H1 (cell line): ENCODE data around the gene HS6ST1. TPM values are rescaled to one million over a fixed set of nuclear protein-coding genes. Genes with fewer than 3 reads are reported as not detected.

ENCODE experiments used
- ATF3 ChIP-seq: IDR thresholded peaks from 2 replicates; pipeline ENCODE4 v1.6.1; 2011; ENCODE audit warnings: low read depth, mild to moderate bottlenecking, low read length; ENCODE audit not compliant: insufficient read depth
- CTBP2 ChIP-seq: IDR thresholded peaks from 2 replicates; pipeline ENCODE4 v1.7.0; 2011; ENCODE audit warnings: borderline replicate concordance, mild to moderate bottlenecking, moderate library complexity, mixed read lengths, low read length; ENCODE audit not compliant: insufficient read depth, insufficient read length
- GTF2F1 ChIP-seq: IDR thresholded peaks from 2 replicates; pipeline ENCODE4 v1.6.1; 2012; ENCODE audit warnings: low read depth, low read length, improper control_type of control experiment, borderline replicate concordance
- KDM4A ChIP-seq: IDR thresholded peaks from one replicate; pipeline ENCODE4 v1.7.1; 2012; ENCODE audit warnings: low read depth, mild to moderate bottlenecking, moderate library complexity, low read length, inconsistent platforms; ENCODE audit not compliant: severe bottlenecking
- SP1 ChIP-seq: IDR thresholded peaks from 2 replicates; pipeline ENCODE4 v1.6.1; 2011; ENCODE audit warnings: low read depth, low read length
- SP4 ChIP-seq: IDR thresholded peaks from 2 replicates; pipeline ENCODE4 v1.6.1; 2012; ENCODE audit warnings: low read length, inconsistent platforms
- polyA plus RNA-seq, 7 experiments: library from polyadenylated mRNA; depleted of rRNA in 3 of 7; stranded (reverse) in 5 of 7; unstranded in 2 of 7; fragments of >200 nt in 5 of 7; fragments of 200-250 nt in 2 of 7; gene quantifications; 1 replicate in 5 of 7; 2 replicates in 1 of 7; 4 replicates in 1 of 7; pipeline versions ENCODE4 v1.2.1 to v1.2.3, GENCODE V29; 2011 to 2013; ENCODE audit warnings: missing spikeins in 2 of 7, mixed read lengths in 2 of 7
- total RNA-seq: library from RNA; stranded (reverse); fragmentation: NEBNext Ultra II Directional; extraction: Animal tissue kit (Norgen Biotek cat#: 25700); gene quantifications from 2 replicates; pipeline ENCODE4 v1.2.1, GENCODE V29; 2021

Gene HS6ST1
- total and polyA plus RNA-seq, 2 of the 8 experiments (the other 6 are each of a cell fraction or from before 2014, with no cell fraction given), result 37.4 to 74.6 TPM

- no peak for TF ChIP-seq GTF2F1
- no peak for TF ChIP-seq ATF3
- no peak for TF ChIP-seq KDM4A
- TF ChIP-seq CTBP2, result no peak
- TF ChIP-seq SP4, result no peak
- no peak for TF ChIP-seq SP1
Measured at GRCh38 chr2:128279786-128280157, 38.9 kb downstream of the HS6ST1 start (continued).
